Astrocyte of the cerebellum (primary cell): ENCODE measurements around the gene LSM3.
A peak's percentile ranks its signal among the peaks of the same experiment; 100 is the strongest.

Experiments
- DNase-seq: peaks from one replicate; pipeline ENCODE4 v3.0.0-alpha.2; 2011; ENCODE audit warnings: low read depth
- H3K4me3 ChIP-seq: 2 replicates; pipeline ENCODE4 v1.5.1; 2011; ENCODE audit warnings: mild to moderate bottlenecking, low read depth, low read length, moderate library complexity
- in situ Hi-C: cut with HindIII; loops from 2 replicates; pipeline ENCODE4 v1.10.0; 2017; ENCODE audit warnings: low sequenced_read_pairs
- TF ChIP-seq, protein P1 (sequence below): IDR thresholded peaks from 2 replicates; pipeline ENCODE4 v1.5.1; 2012; ENCODE audit warnings: low read length, low read depth, moderate library complexity, mild to moderate bottlenecking; ENCODE audit errors: missing control alignments

The LSM3 gene

DNA sequence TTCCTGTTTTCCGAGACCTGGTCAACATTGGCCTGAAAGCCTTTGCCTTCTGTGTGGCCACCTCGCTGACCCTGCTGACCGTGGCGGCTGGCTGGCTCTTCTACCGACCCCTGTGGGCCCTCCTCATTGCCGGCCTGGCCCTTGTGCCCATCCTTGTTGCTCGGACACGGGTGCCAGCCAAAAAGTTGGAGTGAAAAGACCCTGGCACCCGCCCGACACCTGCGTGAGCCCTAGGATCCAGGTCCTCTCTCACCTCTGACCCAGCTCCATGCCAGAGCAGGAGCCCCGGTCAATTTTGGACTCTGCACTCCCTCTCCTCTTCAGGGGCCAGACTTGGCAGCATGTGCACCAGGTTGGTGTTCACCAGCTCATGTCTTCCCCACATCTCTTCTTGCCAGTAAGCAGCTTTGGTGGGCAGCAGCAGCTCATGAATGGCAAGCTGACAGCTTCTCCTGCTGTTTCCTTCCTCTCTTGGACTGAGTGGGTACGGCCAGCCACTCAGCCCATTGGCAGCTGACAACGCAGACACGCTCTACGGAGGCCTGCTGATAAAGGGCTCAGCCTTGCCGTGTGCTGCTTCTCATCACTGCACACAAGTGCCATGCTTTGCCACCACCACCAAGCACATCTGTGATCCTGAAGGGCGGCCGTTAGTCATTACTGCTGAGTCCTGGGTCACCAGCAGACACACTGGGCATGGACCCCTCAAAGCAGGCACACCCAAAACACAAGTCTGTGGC, 36.8 kb upstream of the LSM3 start:
- H3K4me3 ChIP-seq = no peak overlapping the region
- in situ Hi-C loops = no loop called here
- TF ChIP-seq, protein P1, sequence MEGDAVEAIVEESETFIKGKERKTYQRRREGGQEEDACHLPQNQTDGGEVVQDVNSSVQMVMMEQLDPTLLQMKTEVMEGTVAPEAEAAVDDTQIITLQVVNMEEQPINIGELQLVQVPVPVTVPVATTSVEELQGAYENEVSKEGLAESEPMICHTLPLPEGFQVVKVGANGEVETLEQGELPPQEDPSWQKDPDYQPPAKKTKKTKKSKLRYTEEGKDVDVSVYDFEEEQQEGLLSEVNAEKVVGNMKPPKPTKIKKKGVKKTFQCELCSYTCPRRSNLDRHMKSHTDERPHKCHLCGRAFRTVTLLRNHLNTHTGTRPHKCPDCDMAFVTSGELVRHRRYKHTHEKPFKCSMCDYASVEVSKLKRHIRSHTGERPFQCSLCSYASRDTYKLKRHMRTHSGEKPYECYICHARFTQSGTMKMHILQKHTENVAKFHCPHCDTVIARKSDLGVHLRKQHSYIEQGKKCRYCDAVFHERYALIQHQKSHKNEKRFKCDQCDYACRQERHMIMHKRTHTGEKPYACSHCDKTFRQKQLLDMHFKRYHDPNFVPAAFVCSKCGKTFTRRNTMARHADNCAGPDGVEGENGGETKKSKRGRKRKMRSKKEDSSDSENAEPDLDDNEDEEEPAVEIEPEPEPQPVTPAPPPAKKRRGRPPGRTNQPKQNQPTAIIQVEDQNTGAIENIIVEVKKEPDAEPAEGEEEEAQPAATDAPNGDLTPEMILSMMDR = no peak
- DNase-seq = no peak

DNA sequence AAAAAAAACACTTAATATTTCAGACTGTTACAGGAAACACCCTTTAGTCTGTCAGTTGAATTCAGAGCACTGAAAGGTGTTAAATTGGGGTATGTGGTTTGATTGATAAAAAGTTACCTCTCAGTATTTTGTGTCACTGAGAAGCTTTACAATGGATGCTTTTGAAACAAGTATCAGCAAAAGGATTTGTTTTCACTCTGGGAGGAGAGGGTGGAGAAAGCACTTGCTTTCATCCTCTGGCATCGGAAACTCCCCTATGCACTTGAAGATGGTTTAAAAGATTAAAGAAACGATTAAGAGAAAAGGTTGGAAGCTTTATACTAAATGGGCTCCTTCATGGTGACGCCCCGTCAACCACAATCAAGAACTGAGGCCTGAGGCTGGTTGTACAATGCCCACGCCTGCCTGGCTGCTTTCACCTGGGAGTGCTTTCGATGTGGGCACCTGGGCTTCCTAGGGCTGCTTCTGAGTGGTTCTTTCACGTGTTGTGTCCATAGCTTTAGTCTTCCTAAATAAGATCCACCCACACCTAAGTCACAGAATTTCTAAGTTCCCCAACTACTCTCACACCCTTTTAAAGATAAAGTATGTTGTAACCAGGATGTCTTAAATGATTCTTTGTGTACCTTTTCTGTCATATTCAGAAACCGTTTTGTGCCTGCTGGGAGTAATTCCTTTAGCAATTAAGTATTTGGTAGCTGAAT, 35.9 kb upstream of the LSM3 start:
- H3K4me3 ChIP-seq = no peak overlapping the region

DNA sequence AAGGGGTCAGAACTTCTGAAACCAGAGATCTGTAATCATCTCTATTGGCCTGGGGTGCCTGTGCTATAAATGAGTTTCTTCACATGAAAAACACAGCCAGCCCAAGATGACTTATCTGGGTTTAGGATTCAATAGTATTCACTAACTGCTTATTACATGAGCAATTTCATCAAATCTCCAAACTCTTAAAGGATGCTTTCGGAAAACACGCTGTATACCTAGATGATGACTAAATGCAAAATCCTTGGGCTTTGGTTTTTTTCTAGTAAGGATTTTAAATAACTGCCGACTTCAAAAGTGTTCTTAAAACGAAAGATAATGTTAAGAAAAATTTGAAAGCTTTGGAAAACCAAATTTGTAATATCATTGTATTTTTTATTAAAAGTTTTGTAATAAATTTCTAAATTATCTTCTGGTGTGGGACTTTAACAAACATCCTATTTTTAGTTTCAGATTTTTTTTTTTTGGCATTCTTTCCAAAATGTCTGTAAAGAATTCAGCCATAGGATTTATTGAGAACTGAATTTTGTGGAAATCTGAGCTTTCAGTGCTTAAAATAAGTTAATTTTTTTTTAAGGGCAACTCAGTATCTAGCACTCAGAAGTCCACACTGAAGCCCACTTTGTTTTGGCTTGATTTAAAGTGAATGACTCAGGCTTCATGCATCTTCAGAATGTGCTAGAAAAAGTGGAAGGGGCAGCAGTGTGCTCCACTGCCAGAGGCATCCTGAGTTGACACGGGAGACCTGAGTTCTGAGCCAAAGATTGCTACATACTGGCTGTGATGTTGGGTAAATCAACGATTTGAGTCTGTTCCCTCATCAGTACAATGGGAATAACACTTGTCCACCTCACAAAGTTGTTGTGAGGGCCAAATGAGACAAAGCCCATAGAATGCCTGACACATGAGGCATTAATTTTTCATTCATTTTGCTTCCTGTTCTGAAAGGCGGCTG, 35.1 kb upstream of the LSM3 start:
- no peak overlapping the region for H3K4me3 ChIP-seq
- in situ Hi-C loops = no loop called here
- TF ChIP-seq, protein P1 = no peak
- DNase-seq = peak; percentile 93

More for the DNA sequence above, 35.9 kb upstream of the LSM3 start:
- DNase-seq = no peak
- in situ Hi-C loops = no loop called here
- TF ChIP-seq, protein P1 = no peak

DNA sequence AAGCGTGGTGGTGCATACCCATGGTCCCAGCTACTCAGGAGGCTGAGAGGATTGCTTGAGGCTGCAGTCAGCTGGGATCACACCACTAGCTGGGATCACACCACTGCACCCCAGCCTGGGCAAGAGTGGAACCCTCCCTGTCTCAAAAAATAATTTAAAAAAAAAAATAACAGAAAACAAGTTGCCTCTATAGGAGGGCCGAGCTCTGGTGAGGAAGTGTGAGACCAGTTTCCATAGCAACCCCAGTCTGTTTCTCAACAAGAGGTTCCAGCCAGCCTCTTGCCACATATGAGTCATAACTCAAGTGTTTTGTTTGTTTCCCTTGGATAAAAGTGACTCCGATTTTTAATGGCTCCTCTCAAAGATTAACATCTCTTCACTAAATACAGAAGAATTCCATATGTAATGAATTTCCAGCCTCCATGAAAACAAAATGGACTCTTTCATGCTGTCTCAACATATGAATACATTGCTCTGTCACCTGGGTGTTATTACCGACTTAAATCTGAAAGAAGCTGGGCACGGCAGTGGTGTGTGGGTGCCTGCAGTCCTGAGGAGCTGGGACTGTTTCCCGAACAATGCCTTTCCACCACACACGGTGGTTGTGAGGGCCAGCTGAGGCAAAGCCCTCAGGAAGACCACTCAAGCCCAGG, 34.1 kb upstream of the LSM3 start:
- TF ChIP-seq, protein P1 = no peak
- peak; percentile 99 for DNase-seq
- in situ Hi-C loops = no loop called here
- H3K4me3 ChIP-seq = peak overlapping the region; percentile 11

DNA sequence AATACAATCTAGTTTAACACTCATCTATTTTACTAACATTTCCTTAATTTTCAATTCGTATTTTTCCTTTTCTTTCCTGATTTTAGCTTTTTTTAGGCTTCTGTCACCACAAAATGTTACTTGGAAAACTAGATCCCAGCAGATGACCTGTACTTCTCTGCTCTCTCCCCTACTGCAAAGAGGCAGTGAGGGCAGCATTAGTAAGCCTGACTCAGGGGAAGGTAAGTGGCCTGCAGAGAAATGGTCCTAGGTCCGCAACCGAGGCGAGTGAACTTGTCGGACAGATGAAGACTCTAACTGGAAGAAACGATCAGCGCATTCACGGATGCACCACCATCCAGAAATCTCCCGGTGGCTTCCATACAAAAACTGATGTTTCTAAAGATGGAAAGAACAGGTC, 33.4 kb upstream of the LSM3 start:
- TF ChIP-seq, protein P1 = no peak
- in situ Hi-C loops = no loop called here
- H3K4me3 ChIP-seq = no peak overlapping the region
- no peak for DNase-seq
